Stimulated activated CD8-positive, alpha-beta memory T cell treated with anti-CD3 and anti-CD28 coated beads, Interleukin-12 subunit alpha, Interleukin-12 subunit beta, amount 100 ng/mL, for 24 hours (primary cell): ENCODE measurements around the gene THSD8.

Experiments
- DNase-seq: peaks from one replicate; pipeline ENCODE4 v3.0.0-alpha.2; 2020; ENCODE audit errors: extremely low read depth

The THSD8 gene

GRCh38 chr19:12801466-12802266 is at the start of gene THSD8, which contains the start of gene PRDX2:
Gene THSD8, plus strand, starts transcription at chr19:12802069. Its CDS starts 3 bp downstream, at chr19:12802072.
Gene PRDX2, minus strand, starts transcription at chr19:12801800. Its CDS starts 539 bp downstream, at chr19:12801261.
- DNase-seq: peak; percentile 55

- no peak for DNase-seq
These were observed 47.2 kb upstream of the THSD8 start for GRCh38 chr19:12754465-12755196.

GRCh38 chr19:12756150-12756883 is 45.6 kb upstream of the THSD8 start:
- DNase-seq: no peak

DNA sequence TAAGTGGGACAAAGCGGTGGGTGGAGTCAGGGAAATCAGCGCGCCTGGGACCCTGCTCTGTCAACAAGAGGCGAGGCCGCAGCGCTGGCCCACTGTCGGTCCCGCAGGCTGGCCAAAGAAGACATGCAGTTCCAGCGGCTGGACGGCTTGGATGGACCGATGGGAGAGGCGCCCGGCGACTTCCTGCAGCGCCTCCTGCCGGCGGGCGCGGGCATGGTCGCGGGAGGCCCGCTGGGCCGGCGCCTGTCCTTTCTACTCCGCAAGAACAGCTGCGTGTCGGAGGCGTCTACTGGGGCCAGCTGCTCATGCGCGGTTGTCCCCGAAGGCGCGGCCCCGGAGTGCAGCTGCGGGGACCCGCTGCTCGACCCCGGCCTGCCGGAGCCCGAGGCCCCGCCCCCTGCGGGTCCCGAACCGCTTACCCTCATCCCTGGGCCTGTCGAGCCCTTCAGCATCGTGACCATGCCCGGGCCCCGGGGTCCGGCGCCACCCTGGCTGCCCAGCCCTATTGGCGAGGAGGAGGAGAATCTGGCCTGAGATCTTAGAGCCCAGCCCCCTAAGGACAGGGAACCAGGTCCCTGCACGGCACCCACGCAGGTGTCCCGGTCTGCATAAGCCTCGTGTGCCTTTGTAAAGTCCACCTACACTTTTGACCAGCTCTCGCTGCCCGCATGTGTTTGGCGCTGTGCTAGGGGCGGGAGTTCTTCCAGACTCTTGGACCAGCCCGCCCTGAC is 44.2 kb upstream of the THSD8 start:
- DNase-seq: no peak

DNA sequence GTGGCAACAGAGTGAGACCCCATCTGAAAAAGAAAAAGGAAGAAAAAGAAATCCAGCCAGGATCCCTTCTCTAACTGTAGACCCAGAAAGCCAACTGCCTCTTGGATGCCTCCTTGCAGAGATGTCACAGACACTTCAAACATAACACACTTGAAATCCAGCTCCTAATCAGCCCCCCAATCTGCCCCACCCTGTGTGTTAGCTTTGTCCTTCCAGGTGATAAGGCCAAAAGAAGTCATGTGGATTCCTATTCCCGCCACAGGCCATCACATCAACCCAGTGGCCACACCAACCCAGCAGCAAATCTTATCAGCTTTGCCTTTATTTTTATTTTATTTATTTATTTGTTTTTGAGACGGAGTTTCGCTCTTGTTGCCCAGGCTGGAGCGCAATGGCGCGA is 42.2 kb upstream of the THSD8 start:
- DNase-seq: no peak

DNA sequence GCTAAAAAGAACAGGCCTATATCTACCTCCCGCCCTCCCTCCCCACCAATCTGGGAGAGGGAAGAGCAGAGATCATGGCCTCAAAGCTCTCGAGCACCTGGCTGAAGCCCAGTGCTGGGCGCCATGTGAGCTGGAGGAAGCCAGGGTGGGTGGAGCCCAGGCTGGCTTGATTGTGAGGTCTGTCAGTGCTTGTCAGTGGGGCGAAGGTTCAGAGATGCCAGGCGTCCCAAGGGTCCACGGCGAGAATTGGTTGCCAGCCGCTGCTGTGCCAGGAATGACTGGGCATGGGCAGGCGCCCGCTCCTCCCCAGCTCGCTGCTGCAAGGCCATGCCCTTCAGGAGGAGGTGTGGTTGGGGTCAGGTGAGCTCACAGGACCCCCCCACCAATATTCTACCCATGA is 38.8 kb upstream of the THSD8 start:
- DNase-seq: no peak

- DNase-seq: no peak
These were observed 37.2 kb upstream of the THSD8 start for GRCh38 chr19:12764698-12765097.

- no peak for DNase-seq
These were observed 35.8 kb upstream of the THSD8 start for GRCh38 chr19:12766051-12766521.

DNA sequence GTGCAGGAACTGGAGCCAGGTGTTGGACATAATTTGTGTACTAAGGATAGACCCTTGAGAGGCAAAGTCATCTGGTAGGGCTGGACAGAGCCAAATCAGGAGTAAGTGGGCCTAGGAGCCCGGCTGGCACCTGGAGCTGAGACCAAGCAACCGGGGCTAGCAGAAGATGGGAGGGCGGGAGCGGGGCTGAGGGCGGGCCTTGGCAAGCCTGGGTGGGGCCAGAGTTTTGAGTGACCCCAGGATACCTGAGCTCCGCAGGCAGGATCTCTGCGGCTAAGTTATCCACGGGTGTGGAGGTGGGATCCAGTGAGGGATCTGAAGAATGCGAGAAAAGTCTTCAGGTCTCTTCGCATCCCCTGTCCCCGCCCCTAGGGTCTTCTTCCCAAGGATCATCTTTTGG is 34.7 kb upstream of the THSD8 start:
- no peak for DNase-seq

DNA sequence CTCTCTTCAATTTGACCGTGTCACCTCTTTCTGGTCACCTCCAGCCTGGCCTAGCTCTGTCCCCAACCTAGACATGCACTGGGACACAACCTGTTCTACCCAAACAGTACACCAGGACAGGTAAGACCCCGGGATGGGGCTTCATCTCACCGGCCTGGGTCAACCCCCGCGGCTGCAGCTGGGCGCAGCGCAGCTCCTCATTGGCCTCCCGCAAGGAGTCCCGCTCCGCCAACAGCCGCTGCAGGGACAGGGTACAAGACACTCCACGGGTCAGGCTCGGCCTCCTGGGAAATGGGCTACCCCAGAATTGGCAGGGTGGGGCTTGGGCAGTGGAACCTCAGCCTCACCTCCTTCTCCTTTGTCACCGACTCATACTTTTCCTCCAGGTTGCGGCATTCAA is 34.2 kb upstream of the THSD8 start:
- DNase-seq: no peak

GRCh38 chr19:12769689-12770088 is 32.2 kb upstream of the THSD8 start:
- no peak for DNase-seq

DNA sequence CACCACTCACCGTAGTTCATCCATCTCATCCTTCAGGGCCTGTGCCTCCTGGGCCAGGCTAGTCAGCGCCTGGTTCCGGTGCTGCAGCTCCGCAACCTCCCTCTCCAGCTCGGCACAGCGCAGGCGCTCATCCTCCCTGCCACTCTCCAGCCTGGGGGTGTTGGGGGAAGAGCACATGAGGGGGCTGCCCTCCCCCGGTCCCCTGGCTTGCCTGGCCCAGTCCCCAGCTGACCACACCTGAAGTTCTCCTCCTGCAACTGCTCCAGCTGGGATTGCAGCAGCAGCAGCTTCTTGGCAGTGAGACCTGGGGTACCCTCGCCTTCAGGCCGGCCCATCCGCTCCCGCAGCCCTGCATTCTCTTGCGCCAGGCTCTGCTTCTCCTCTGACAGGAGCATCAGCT is 30.9 kb upstream of the THSD8 start:
- no peak for DNase-seq

DNA sequence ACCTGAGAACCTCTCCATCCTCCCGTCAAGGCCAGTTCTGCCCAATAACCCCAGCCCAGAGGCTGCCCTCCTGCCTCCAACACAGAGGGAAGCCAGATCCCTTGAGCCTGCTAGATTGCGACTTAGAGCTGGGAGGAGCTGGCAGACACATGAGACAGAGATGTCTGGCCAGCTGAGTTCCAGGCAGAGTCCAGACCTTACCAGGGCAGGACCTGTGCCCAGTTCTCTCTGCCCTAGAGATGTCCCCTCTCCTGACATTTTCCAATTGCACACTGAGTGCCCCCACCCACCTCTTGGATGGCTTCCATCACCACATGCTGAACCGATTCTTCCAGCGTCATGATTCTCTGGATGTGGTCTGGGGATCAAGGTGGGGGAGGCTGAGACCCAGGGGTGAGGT is 29.5 kb upstream of the THSD8 start:
- DNase-seq: no peak

DNA sequence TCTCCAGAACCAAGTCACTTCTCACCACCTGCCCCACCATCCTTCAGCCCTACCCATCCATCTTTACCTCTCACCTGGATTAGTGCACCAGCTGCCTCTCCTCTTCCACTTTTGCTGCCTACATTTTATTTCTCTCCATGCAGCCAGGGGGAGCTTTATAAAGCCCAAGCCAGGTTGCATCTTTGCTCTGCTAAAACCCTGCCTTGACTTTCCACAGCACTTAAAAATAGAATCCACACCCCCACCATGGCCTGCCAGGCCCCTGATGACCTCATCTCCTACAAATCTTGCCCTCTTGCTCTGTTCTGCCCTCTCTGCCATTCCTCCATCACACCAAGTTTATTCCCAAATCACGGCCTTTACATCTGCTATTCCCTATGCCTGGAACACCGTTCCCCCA is 28.3 kb upstream of the THSD8 start:
- DNase-seq: no peak

DNA sequence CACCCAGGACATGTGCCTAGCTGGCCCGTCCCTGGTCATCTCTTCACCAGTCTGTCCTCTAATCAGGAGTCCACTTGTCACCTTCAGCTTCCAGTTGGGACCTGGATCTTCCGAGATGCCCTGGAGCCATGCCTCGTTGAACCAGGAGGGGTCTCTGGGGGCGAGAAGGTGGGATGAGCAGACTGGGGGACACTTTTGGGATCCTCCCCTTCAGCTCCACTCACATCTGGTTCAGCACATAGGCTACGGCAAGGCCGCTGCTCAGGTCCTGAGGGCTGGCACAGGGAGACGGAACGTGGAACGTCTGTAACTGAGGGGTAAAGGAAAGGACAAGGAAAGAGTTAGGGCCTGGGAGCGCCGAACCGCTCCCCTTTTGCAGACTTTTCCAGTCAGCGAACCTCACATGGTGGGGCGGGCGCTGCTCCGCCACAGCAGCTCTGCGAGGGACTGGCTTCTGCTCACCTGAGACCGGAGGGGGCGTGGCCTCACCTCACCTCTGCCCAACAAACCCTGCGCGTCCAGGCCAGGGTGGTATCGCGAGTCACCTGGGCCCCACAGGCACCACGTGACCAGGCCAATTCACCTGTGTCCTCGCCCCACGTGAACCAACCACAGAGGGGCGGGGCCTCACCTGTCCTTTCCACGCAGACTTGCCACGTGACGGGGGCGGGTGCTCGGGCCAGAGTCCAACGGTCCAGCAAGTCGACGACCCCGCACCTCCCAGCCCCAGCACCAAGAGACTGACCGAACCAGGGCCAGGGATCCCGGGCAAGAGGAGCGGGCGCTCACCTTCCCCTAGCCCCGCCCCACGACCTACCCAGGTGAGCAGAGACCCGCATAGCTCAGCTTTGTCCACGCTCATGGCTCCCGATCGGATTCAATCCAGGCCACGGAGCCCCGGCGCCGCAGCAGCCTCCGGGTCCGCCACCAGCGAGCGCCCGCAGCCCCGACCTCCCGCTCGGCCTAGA is 27.0 kb upstream of the THSD8 start, which contains the start of gene HOOK2:
TSS of gene HOOK2 (minus strand) at position 965 of the 968 bp plus-strand sequence. CDS start at position 862, 103 bp downstream.
- DNase-seq: no peak

- DNase-seq: peak; percentile 47
These were observed 24.5 kb upstream of the THSD8 start for GRCh38 chr19:12777217-12778016.

DNA sequence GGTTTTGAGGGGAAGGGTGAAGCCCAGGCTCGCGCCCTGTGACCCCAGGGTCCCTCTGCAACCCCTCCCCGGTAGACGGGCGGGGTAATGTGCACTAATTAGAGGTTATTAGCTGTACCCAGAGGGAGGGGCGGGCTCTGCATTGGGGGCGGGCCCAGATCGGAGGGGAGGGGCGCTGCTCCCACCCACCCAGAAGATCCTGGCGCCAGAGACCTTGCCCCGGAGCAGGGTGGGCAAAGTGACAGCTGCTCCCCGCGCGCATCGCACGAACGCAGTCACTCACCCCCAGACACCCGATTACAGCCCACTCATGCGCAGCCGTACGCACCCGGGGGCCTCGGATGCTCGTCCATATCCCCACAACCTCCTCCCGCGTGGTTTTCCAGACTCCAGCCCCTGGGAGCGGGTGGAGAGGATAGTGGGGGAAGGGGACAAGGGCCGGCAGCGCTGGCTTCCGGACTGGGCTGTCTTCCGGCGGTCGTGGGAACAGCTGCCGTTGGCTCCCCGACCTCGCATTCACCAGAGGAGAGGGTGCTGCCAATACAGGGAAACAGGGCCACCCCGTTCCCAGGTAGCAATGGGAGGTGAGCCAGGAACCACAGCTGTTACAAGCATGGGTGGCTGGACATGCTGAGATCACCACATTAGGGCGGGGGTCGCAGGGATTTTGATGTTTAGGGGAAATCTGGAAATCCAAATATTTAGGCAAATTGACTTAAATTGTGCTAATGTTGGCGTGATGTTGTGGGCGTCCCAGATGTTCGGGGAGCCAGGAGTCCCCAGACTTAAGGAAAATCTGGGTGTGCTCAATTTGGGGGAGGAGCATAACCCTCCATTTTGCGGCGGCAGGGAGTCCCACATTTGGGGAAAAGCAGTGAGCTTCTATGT is 23.6 kb upstream of the THSD8 start:
- DNase-seq: no peak

DNA sequence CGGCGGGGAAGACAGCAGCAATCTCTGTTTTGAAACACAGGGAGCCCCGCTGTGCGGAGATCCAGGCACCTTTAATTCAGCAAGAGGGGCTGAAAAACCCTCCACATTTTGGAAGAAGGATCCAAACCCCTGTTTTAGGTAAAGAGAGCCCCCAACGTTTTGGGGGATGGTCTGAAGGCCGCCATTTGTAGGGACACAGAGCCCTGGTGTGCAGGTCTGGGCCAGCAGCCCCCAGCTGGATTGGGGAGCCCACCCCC is 23.0 kb upstream of the THSD8 start:
- DNase-seq: no peak
